ACC112 (cell line): ENCODE data around the gene ZNF274.

Experiments used
- H2AFZ ChIP-seq: fragments of 200-600 bp; sonication (generic); one replicate; pipeline ENCODE4 v1.6.0; 2017; ENCODE audit warnings: antibody characterized with exemption, low read length; ENCODE audit not compliant: unreplicated experiment
- H3K27ac ChIP-seq: fragments of 200-600 bp; sonication (generic); 2 replicates; pipeline ENCODE4 v1.5.1; 2014; ENCODE audit warnings: low read depth, mild to moderate bottlenecking, antibody characterized with exemption, low read length, moderate library complexity
- H3K27me3 ChIP-seq: fragments of 200-600 bp; sonication (generic); 2 replicates; pipeline ENCODE4 v1.6.1; 2014; ENCODE audit warnings: mild to moderate bottlenecking, antibody characterized with exemption, low read length, moderate library complexity, mixed read lengths; ENCODE audit not compliant: insufficient read depth
- H3K36me3 ChIP-seq: fragments of 200-600 bp; sonication (generic); 2 replicates; pipeline ENCODE4 v1.6.1; 2016; ENCODE audit warnings: mild to moderate bottlenecking, antibody characterized with exemption, low read length, moderate library complexity, mixed read lengths; ENCODE audit not compliant: insufficient read depth
- H3K4me1 ChIP-seq: fragments of 200-600 bp; sonication (generic); one replicate; pipeline ENCODE4 v1.6.1; 2016; ENCODE audit warnings: low read length, mixed read lengths; ENCODE audit not compliant: insufficient read depth, unreplicated experiment, control insufficient read depth
- H3K4me3 ChIP-seq: fragments of 200-600 bp; sonication (generic); 2 replicates; pipeline ENCODE4 v1.5.1; 2014; ENCODE audit warnings: mild to moderate bottlenecking, low read depth, low read length
- H3K79me2 ChIP-seq: fragments of 200-600 bp; sonication (generic); one replicate; pipeline ENCODE4 v1.6.0; 2016; ENCODE audit warnings: low read length; ENCODE audit not compliant: control insufficient read depth, unreplicated experiment, insufficient read depth

The ZNF274 gene

GRCh38 chr19:58166708-58167280, 16.1 kb upstream of the ZNF274 start:
- no peaks in the 10 kb centered on the region for H3K4me1 ChIP-seq
- H3K4me3 ChIP-seq: no peak overlapping the region
- H3K79me2 ChIP-seq: no peaks in the 10 kb centered on the region
- no peaks in the 10 kb centered on the region for H3K27me3 ChIP-seq
- H3K27ac ChIP-seq: no peak overlapping the region
- H2AFZ ChIP-seq: no peak overlapping the region
- H3K36me3 ChIP-seq: no peaks in the 10 kb centered on the region

DNA sequence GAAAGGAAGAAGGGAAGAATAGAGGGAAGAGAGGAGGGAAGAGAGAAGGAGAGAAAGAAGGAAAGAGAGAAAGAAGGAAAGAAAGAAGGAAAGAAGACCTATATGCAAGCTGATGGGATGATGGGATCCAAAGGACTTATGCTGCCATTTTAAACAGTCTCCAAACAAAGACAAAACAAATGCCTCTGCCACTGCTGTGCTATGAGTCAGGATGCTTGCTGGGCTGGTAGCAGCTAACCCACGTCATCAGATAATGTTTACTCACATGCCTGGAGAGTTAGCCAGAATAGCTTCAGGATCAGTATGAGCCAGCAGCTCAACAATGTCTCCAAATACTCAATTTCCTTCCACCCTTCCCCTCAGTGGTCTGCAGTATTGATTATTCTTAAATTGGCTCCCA, 12.0 kb upstream of the ZNF274 start:
- Histone ChIP-seq H3K36me3 (no peaks in the 10 kb centered on the region), H3K27ac (peak overlapping the region; percentile 41), H3K27me3 (no peaks in the 10 kb centered on the region), H3K4me3 (no peak overlapping the region), H3K4me1 (no peaks in the 10 kb centered on the region), H2AFZ (no peak overlapping the region), H3K79me2 (no peaks in the 10 kb centered on the region)

- Histone ChIP-seq H3K79me2 (peaks cover 33% of the 10 kb centered on the region), H3K27ac (peak overlapping the region; percentile 95), H3K27me3 (no peaks in the 10 kb centered on the region), H2AFZ (no peak overlapping the region), H3K4me1 (peaks cover 4% of the 10 kb centered on the region), H3K36me3 (peaks cover 36% of the 10 kb centered on the region), H3K4me3 (peak overlapping the region; percentile 79)
These were observed 822 bp upstream of the ZNF274 start for GRCh38 chr19:58181902-58182576.

- Histone ChIP-seq H3K4me1 (peaks cover 4% of the 10 kb centered on the region), H2AFZ (peak overlapping the region; percentile 60), H3K36me3 (peaks cover 41% of the 10 kb centered on the region), H3K4me3 (peak overlapping the region; percentile 79), H3K79me2 (peaks cover 35% of the 10 kb centered on the region), H3K27me3 (no peaks in the 10 kb centered on the region), H3K27ac (peak overlapping the region; percentile 95)
These were observed 278 bp upstream of the ZNF274 start for GRCh38 chr19:58182577-58182988.

- Histone ChIP-seq H3K79me2 (peaks cover 41% of the 10 kb centered on the region), H3K4me1 (peaks cover 4% of the 10 kb centered on the region), H3K27me3 (no peaks in the 10 kb centered on the region), H3K4me3 (peak overlapping the region; percentile 79), H2AFZ (no peak overlapping the region), H3K27ac (peak overlapping the region; percentile 95), H3K36me3 (peaks cover 44% of the 10 kb centered on the region)
These were observed 955 bp downstream of the ZNF274 start for GRCh38 chr19:58183817-58184215.

DNA sequence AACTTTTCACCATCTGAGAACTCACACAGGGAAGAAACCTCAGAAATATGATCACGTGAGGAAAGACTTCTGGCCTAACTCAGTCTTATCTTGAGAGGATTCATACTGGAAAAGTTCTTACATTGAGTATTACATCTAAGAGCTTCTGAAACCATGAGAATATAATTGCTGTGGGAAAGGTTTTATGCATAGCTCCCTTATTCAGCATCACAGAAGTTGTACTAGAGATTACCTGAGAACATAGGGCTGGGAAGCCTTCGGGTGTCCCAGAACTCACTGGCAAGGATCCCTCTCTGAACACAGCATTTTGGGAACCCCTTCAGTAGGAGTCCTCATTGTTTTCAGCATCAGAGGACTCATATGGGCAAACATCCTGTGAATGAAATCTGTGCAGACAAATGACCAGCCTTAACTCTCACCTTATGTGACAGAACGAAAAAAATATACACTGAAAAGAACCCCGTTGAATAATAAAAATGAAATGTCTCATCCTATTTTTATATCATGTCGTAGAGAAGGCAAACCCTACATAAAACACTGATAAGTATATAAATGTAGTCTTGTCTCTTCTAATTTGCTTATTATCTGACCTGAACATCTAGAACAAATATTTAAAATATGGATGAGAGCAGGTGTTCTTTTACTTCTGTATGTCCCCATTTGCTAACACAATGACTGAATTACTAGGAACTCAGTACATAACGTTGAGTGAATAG, 14.2 kb downstream of the ZNF274 start:
- Histone ChIP-seq H2AFZ (no peak overlapping the region), H3K79me2 (peaks cover 3% of the 10 kb centered on the region), H3K36me3 (peaks cover 79% of the 10 kb centered on the region), H3K4me3 (no peak overlapping the region), H3K27ac (no peak overlapping the region), H3K4me1 (no peaks in the 10 kb centered on the region), H3K27me3 (no peaks in the 10 kb centered on the region)

GRCh38 chr19:58203814-58204475, 21.1 kb downstream of the ZNF274 start:
- Histone ChIP-seq H3K4me1 (no peaks in the 10 kb centered on the region), H3K4me3 (no peak overlapping the region), H3K79me2 (peaks cover 9% of the 10 kb centered on the region), H3K27me3 (no peaks in the 10 kb centered on the region), H3K36me3 (peaks cover 84% of the 10 kb centered on the region), H2AFZ (no peak overlapping the region), H3K27ac (no peak overlapping the region)

- Histone ChIP-seq H3K27me3 (no peaks in the 10 kb centered on the region), H3K4me1 (no peaks in the 10 kb centered on the region), H3K36me3 (peaks cover 83% of the 10 kb centered on the region), H3K4me3 (no peak overlapping the region), H3K27ac (no peak overlapping the region), H2AFZ (no peak overlapping the region), H3K79me2 (peaks cover 9% of the 10 kb centered on the region)
These were observed 21.7 kb downstream of the ZNF274 start for GRCh38 chr19:58204566-58204965.

GRCh38 chr19:58209577-58209976, 26.7 kb downstream of the ZNF274 start:
- Histone ChIP-seq H3K36me3 (peaks cover 96% of the 10 kb centered on the region), H3K4me1 (no peaks in the 10 kb centered on the region), H3K27me3 (no peaks in the 10 kb centered on the region), H2AFZ (no peak overlapping the region), H3K4me3 (no peak overlapping the region), H3K79me2 (peaks cover 3% of the 10 kb centered on the region), H3K27ac (no peak overlapping the region)

- no peaks in the 10 kb centered on the region for H3K4me1 ChIP-seq
- H3K4me3 ChIP-seq: no peak overlapping the region
- no peak overlapping the region for H2AFZ ChIP-seq
- no peaks in the 10 kb centered on the region for H3K79me2 ChIP-seq
- H3K36me3 ChIP-seq: peaks cover 68% of the 10 kb centered on the region
- H3K27ac ChIP-seq: no peak overlapping the region
- H3K27me3 ChIP-seq: no peaks in the 10 kb centered on the region
These were observed 29.6 kb downstream of the ZNF274 start for GRCh38 chr19:58212336-58213074.
